Measurements from ENCODE around the gene EPHB2.

Gene EPHB2

DNA sequence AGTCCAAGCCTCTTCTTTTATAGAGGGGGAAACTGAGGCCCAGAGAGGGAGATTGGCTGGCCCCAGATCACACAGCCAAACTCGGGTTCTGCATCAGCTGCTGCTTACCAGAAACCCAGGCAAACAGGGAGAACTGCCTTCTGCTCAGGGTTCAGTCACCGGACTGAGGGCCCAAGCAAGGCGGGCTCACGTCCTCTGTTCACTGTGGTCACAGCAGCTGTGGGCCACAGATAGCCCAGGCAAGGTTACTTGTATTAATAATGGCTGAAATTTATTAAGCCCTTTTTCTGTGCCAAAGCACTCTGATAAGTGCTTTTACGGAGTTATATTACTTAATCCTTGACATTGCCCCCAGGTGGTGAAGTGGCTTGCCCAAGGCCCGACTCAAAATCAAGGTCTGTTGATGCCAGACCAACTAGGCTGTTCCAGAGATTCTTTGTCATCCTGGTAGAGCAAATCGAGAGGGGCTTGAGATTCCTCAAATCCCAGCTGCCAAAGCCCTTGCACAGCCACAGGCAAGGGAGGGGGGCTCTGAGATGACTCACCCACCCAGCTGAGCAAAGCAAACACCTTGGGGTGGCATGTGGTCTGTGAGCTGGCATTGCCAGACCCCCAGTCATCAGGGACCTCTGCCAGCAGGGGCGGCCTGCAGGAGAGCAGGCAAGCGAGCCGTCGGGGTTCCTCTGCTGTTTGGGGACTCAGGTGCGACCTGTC, 36.5 kb downstream of the EPHB2 start:
- no peak overlapping the region for H3K27ac ChIP-seq
- TF ChIP-seq CTCF (IDR thresholded peaks at IDR 0.05), result no peak
- no peak for TF ChIP-seq ZFX (IDR thresholded peaks at IDR 0.05; ENCODE audit: borderline replicate concordance)

GRCh38 chr1:22747735-22748073, 37.1 kb downstream of the EPHB2 start:
- TF ChIP-seq CTCF (IDR thresholded peaks at IDR 0.05) (no peak), ZFX (IDR thresholded peaks at IDR 0.05; ENCODE audit: borderline replicate concordance) (no peak)
- H3K27ac ChIP-seq, result no peak overlapping the region

DNA sequence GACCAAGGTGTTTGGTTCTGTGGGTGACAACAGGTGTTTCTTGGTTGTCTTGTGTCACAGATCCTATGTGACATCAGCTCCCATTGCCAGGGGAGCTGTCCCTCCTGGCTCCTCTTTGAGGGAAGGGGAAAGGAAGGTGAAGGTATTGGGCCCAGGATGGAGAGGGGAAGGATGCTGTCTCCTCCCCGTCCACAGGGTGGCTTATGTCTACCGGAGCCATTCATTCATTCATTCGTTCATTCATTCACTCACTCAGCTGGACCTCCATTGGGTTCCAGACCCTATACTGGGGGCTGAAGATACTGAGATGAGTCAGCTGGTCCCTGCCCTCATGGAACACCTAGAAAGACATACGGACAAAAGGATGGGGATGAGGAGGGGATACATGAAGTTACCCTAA, 38.9 kb downstream of the EPHB2 start:
- TF ChIP-seq CTCF (IDR thresholded peaks at IDR 0.05), result no peak
- H3K27ac ChIP-seq, result no peak overlapping the region

DNA sequence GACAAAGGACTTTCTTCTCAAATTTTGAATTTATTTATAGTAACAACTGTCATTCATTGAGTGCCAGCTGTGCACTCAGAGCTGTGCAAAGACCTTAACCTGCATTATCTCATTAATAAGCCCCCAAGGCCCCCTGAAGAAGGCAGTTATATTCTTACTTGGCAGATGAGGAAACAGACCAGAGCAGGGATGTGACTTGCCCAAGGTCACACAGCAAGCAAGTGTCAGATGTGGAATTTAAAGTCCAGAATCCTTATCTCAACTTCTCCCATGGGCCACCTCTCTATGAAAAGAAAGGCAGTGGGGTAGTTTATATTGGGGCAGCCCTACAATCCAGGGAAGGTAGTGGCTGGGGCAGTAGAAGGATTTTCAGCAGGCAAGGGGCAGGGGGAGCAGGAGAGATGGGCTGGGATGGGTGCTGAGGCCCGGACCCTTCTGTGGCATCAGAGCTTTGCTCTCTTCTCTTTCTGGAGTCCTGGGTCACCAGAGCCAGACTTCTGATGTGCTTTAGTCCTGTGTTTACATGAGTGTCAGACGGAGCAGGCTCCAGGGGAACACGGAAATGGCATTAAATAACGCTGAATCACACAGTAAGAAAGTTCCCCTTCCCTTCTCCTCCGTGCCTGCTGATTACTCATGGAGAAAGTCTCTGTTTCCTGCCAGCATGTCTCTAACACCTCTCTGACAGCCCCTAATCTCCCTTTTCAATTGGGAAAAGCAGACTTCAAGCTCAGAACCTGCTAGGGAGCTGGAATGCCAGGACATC, 39.5 kb downstream of the EPHB2 start:
- TF ChIP-seq ZFX (IDR thresholded peaks at IDR 0.05; ENCODE audit: borderline replicate concordance) (no peak), CTCF (IDR thresholded peaks at IDR 0.05) (no peak)
- H3K27ac ChIP-seq, result no peak overlapping the region

- no peak overlapping the region for H3K27ac ChIP-seq
- TF ChIP-seq ZFX (IDR thresholded peaks at IDR 0.05; ENCODE audit: borderline replicate concordance) (no peak), CTCF (IDR thresholded peaks at IDR 0.05) (no peak)
Observed at GRCh38 chr1:22750685-22751051, 40.0 kb downstream of the EPHB2 start.

DNA sequence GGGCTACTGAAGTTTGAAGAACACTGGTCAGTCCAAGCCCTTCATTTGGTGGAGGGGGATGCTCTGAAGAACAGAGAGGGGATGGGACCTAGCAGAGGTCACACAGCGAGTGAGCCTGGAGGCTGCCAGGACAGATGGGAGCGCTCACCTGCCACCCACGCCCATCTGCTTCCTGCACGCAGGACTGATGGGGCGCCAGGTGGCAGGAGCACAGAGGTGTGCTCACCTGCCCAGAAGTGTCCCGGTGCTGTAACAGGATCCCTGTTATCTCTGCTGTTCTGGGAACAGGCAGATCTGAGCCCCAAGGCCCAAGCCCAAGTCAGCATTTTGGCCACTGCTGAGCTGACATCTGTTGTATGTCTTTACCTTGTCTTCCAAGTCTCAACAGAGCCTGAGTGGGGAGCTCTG, 40.5 kb downstream of the EPHB2 start:
- no peak overlapping the region for H3K27ac ChIP-seq
- no peak for TF ChIP-seq CTCF (IDR thresholded peaks at IDR 0.05)
- TF ChIP-seq ZFX (IDR thresholded peaks at IDR 0.05; ENCODE audit: borderline replicate concordance), result no peak

DNA sequence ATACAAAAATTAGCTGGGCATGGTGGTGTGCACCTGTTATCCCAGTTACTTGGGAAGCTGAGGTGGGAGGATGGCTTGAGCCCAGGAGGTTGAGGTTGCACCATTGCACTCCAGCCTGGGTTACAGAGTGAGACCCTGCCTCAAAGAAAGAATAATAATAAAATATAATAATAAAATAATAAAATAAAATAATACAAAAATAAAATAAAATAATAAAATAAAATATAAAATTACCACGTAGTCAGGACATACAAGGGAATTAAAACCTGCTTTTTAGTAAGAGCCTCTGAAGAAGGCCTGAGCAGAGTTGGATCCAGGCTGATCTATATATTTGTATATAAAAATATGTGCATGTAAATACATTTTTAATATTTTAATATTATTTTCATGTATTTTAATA, 41.7 kb downstream of the EPHB2 start:
- TF ChIP-seq ZFX (IDR thresholded peaks at IDR 0.05; ENCODE audit: borderline replicate concordance) (no peak), CTCF (IDR thresholded peaks at IDR 0.05) (no peak)
- H3K27ac ChIP-seq, result no peak overlapping the region

Measured in 22Rv1 (cell line).